Loucy (cell line): Measurements from ENCODE around the gene SRBD1.

Experiments
- CTCF ChIP-seq: fragments of 200-600 bp; sonication (generic); conservative IDR thresholded peaks from 2 replicates; pipeline ENCODE4 v1.5.1; 2014; ENCODE audit warnings: mild to moderate bottlenecking, antibody characterized with exemption, low read length
- EZH2phosphoT487 ChIP-seq: fragments of 200-600 bp; IDR thresholded peaks from 2 replicates; pipeline ENCODE4 v1.6.1; 2018; ENCODE audit warnings: antibody characterized with exemption, mild to moderate bottlenecking, moderate library complexity, borderline replicate concordance

DNA sequence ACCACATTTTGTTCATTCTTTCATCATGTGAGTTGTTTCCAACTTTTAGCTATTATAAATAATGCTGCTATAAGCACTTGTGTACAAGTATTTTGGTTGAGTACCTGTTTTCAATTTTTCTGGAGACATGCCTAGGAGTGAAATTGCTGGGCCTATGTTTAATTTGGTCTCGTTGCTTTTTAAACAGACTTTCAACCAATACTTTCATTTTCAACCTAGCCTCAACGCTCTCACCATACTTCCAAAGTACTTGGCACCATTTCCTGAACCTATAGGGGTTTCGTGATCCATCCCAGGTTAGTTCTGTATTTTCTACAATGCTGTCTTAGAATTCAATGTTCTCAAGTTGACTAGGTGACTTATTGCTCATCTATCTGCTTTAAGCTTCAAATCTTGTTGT lies 126.1 kb downstream of the SRBD1 start:
- TF ChIP-seq CTCF (no peak), EZH2phosphoT487 (no peak)
